GM12878 (cell line): ENCODE measurements around the gene SYTL4. TPM values are rescaled to one million over a fixed set of nuclear protein-coding genes. Genes with fewer than 3 reads are reported as not detected.
"Not testable (repeated sequence)": the region's sequence is repeated elsewhere in the genome, so short reads cannot be mapped to it uniquely, and the experiment has no call there.

Experiments used
- ATAC-seq: fragments of 200-7000 bp; cut with Tn5 transposase; 3 replicates; pipeline ENCODE4 v1.9.1; 2020; ENCODE audit warnings: mild to moderate bottlenecking, moderate library complexity
- BruUV-seq: library from RNA; stranded (reverse); fragments of 400-500 nt; replicated peaks from 2 replicates; lab custom pipeline; 2021; lab: Mats Ljungman, UMichigan
- CTCF ChIA-PET: fragments of 300-600 bp; sonication (Branson Sonifier 250); formaldehyde crosslinking; extraction: SDS; loops from one replicate; lab custom pipeline; 2021; ENCODE audit warnings: inconsistent platforms; lab: Yijun Ruan, JAX
- POLR2A ChIA-PET: fragments of 350-600 bp; formaldehyde crosslinking; extraction: SDS; loops from one replicate; lab custom pipeline; 2021; ENCODE audit warnings: inconsistent platforms; lab: Charles Lee
- RAD21 ChIA-PET: fragments of 300-600 bp; sonication (Branson Sonifier 250); formaldehyde crosslinking; loops from one replicate; lab custom pipeline; 2023; ENCODE audit warnings: antibody characterized with exemption; ENCODE audit not compliant: unreplicated experiment; lab: Charles Lee
- SMC1A ChIA-PET: fragments of 300-600 bp; sonication (Branson Sonifier 250); formaldehyde crosslinking; loops from one replicate; lab custom pipeline; 2023; ENCODE audit not compliant: unreplicated experiment, uncharacterized antibody; lab: Charles Lee
- DNase-seq: peaks from one replicate; pipeline ENCODE4 v3.0.0-alpha.2; 2011; ENCODE audit warnings: low read depth, low spot score
- FAIRE-seq: peaks from 3 replicates; lab custom pipeline; 2011; peaks lifted over from hg19 to GRCh38; lab: Jason Lieb, UNC
- H2AFZ ChIP-seq: 2 replicates; pipeline ENCODE4 v1.6.0; 2011; ENCODE audit warnings: low read depth, low read length, control low read depth; ENCODE audit not compliant: control insufficient read depth
- H3K27ac ChIP-seq: 2 replicates; pipeline ENCODE4 v1.5.1; 2011; ENCODE audit warnings: control low read depth; ENCODE audit not compliant: control insufficient read depth, insufficient read depth
- H3K27me3 ChIP-seq, 2 experiments: replicated peaks in 1 of 2; 2 replicates each; pipeline versions ENCODE4 v1.6.0 to v1.6.1; 2011; ENCODE audit warnings: low read length in 1 of 2; ENCODE audit not compliant: control insufficient read depth in 2 of 2, insufficient read depth in 2 of 2
- H3K36me3 ChIP-seq, 2 experiments: 2 replicates each; pipeline ENCODE4 v1.5.1; 2011; ENCODE audit warnings: low read length in 1 of 2; ENCODE audit not compliant: control insufficient read depth in 2 of 2, insufficient read depth in 2 of 2
- H3K4me1 ChIP-seq: 2 replicates; pipeline ENCODE4 v1.6.1; 2011; ENCODE audit warnings: mild to moderate bottlenecking, low read length, moderate library complexity, mixed read lengths; ENCODE audit not compliant: control insufficient read depth, insufficient read depth
- H3K4me2 ChIP-seq: 2 replicates; pipeline ENCODE4 v1.6.0; 2011; ENCODE audit warnings: control low read depth; ENCODE audit not compliant: control insufficient read depth, insufficient read depth
- H3K4me3 ChIP-seq: fragments of 200-600 bp; sonication (generic); 2 replicates; pipeline ENCODE4 v1.5.1; 2016
- H3K79me2 ChIP-seq: 2 replicates; pipeline ENCODE4 v1.6.0; 2011; ENCODE audit warnings: low read length; ENCODE audit not compliant: control insufficient read depth, insufficient read depth
- H3K9ac ChIP-seq: 2 replicates; pipeline ENCODE4 v1.8.0; 2011; ENCODE audit warnings: low read length, control low read depth, mixed read lengths; ENCODE audit not compliant: control insufficient read depth, insufficient read depth
- H3K9me3 ChIP-seq: replicated peaks from 3 replicates; pipeline ENCODE4 v1.5.1; 2011; ENCODE audit warnings: mild to moderate bottlenecking, low read length; ENCODE audit not compliant: control insufficient read depth, insufficient read depth
- H4K20me1 ChIP-seq: 2 replicates; pipeline ENCODE4 v1.6.0; 2011; ENCODE audit not compliant: control insufficient read depth, insufficient read depth
- CBFB ChIP-seq: IDR thresholded peaks from 2 replicates; pipeline ENCODE4 v1.6.1; 2016; ENCODE audit warnings: antibody characterized with exemption, low read depth
- GATAD2B ChIP-seq: fragments of 450-650 bp; conservative IDR thresholded peaks from 2 replicates; pipeline ENCODE4 v1.6.1; 2017; ENCODE audit warnings: low read depth, mild to moderate bottlenecking, moderate library complexity
- PML ChIP-seq: IDR thresholded peaks from 2 replicates; pipeline ENCODE4 v1.6.1; 2012; ENCODE audit warnings: low read length, inconsistent platforms
- RAD21 ChIP-seq: IDR thresholded peaks from 2 replicates; pipeline ENCODE4 v1.6.1; 2011; ENCODE audit warnings: mild to moderate bottlenecking, low read depth, low read length, moderate library complexity; ENCODE audit not compliant: insufficient read depth
- ZNF592 ChIP-seq: fragments of 450-650 bp; IDR thresholded peaks from 2 replicates; pipeline ENCODE4 v1.6.1; 2017; ENCODE audit warnings: mild to moderate bottlenecking, moderate library complexity
- WGBS: methylation state at CpG from one replicate; pipeline ENCODE4 v1.1.6; 2016; ENCODE audit warnings: low lambda C conversion rate; ENCODE audit not compliant: insufficient replicate concordance, insufficient coverage; ENCODE audit errors: missing lambda C conversion rate; 5-methylcytosine and 5-hydroxymethylcytosine counted together
- in situ Hi-C: fragments of 300-500 bp; cut with MboI; formaldehyde crosslinking; loops from 9 replicates; pipeline ENCODE4 v1.14.3; 2018; ENCODE audit warnings: mixed read lengths
- intact Hi-C: fragments of 100-400 bp; cut with micrococcal nuclease; formaldehyde crosslinking; loops from one replicate; pipeline ENCODE4 v1.14.2; 2022; ENCODE audit not compliant: unreplicated experiment
- polyA plus RNA-seq, 11 experiments: library from polyadenylated mRNA; depleted of rRNA in 4 of 11; unstranded in 6 of 11; stranded (reverse) in 5 of 11; fragments of >200 nt; fragmentation: Nextera tagmentation in 4 of 11; fragmentation: Illumina TruSeq in 1 of 11; extraction: Ambion mirVana in 4 of 11; extraction: Trizol in 1 of 11; gene quantifications; 1 replicate in 1 of 11; 2 replicates in 10 of 11; pipeline versions ENCODE4 v1.2.1 to v1.2.3, GENCODE V29; 2011 to 2016; ENCODE audit warnings: inconsistent platforms in 2 of 11, missing spikeins in 2 of 11, low read depth in 1 of 11
- total RNA-seq, 4 experiments: library from RNA; depleted of rRNA in 3 of 4; stranded (reverse); fragments of >200 nt in 3 of 4; fragmentation: Illumina TruSeq in 1 of 4; extraction: Trizol in 1 of 4; gene quantifications; 2 replicates each; pipeline versions ENCODE4 v1.2.1 to v1.2.3, GENCODE V29; 2013 to 2021
- TF ChIP-seq, protein P1 (sequence below): fragments of 450-650 bp; formaldehyde crosslinking; IDR thresholded peaks from 2 replicates; pipeline ENCODE4 v1.4.0; 2022; ENCODE audit warnings: mild to moderate bottlenecking, moderate library complexity

SYTL4 gene
- total and polyA plus RNA-seq, 10 of the 15 experiments (the other 5 are each of a cell fraction or from before 2014, with no cell fraction given) = 0.07 to 0.74 (median 0.19) TPM; not detected in 2

DNA sequence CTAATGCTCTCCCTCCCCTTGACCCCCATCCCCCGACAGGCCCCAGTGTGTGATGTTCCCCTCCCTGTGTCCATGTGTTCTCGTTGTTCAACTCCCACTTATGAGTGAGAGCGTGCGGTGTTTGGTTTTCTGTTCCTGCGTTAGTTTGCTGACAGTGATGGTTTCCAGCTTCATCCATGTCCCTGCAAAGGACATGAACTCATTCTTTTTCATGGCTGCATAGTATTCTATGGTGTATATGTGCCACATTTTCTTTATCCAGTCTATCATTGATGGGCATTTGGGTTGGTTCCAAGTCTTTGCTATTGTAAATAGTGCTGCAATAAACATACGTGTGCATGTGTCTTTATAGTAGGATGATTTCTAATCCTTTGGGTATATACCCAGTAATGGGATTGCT, 37.5 kb upstream of the SYTL4 start:
- H3K27ac ChIP-seq, ATAC-seq, BruUV-seq, DNase-seq, intact Hi-C loops, H4K20me1 ChIP-seq, H2AFZ ChIP-seq, FAIRE-seq, H3K4me2 ChIP-seq, H3K27me3 ChIP-seq, H3K4me1 ChIP-seq, H3K79me2 ChIP-seq, H3K9me3 ChIP-seq, POLR2A ChIA-PET, H3K4me3 ChIP-seq, H3K9ac ChIP-seq, H3K36me3 ChIP-seq: not testable (repeated sequence)
- in situ Hi-C loops = loop anchor here (5.0 to 10.0 kb wide), 2 partner anchors 82 to 255 kb away; no protein-coding TSS in a partner anchor
- SMC1A ChIA-PET = interaction anchor here (1.1 to 1.7 kb wide), 4 partner anchors 82 to 98 kb away, joined by 3 to 22 read pairs (median 7); no protein-coding TSS in a partner anchor
- RAD21 ChIA-PET = interaction anchor here (1.2 to 2.8 kb wide), 3 partner anchors 83 to 98 kb away, joined by 6 to 22 read pairs (median 16); no protein-coding TSS in a partner anchor
- WGBS = 62% methylated on average over 5 of the region's 6 CpGs
- CTCF ChIA-PET = interaction anchor here (0.9 to 7.6 kb wide), 17 partner anchors 7 to 436 kb away, joined by 3 to 128 read pairs (median 5); no protein-coding TSS in a partner anchor

DNA sequence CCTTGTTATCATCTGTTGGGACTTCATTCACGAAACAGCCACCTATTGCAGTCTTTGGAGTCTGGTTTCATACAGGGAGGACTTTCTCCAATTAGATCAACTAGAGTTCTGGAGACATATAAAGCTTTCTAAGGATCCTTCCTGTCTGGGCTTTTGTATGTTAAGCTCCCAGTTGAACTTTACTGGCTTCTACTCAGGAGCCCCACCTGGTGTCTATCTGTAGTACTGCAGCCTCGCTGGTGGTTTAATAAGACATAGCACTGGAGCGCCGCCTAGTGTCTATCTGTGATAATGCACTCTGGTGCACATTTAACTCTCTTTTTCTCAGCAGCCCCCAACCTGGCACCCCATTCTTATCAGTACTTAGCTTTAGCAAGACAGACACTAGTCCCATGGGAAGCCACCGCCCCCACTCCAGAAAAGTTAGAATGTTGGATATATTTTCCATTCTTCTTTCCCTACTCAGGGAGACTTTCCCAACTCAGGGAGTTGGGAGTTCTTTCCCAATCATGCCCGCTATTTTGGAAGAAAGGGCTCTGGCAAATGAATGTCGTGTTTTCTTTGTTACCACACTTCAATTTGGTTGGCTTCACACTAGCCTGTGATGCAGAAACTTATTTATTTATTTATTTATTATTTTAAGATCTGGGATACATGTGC, 36.9 kb upstream of the SYTL4 start:
- intact Hi-C loops = loop anchor here (1.0 kb wide), 2 partner anchors 84 to 257 kb away; no protein-coding TSS in a partner anchor
- no peak overlapping the region for H2AFZ ChIP-seq
- in situ Hi-C loops = loop anchor here (5.0 to 10.0 kb wide), 2 partner anchors 82 to 254 kb away; no protein-coding TSS in a partner anchor
- ChIA-PET POLR2A (no interaction called here), SMC1A (interaction anchor here (0.6 to 1.2 kb wide), 7 partner anchors 16 to 265 kb away, joined by 3 to 22 read pairs (median 3); no protein-coding TSS in a partner anchor), CTCF (interaction anchor here (0.6 to 7.6 kb wide), 33 partner anchors 8 to 1497 kb away, joined by 3 to 128 read pairs (median 4); no protein-coding TSS in a partner anchor), RAD21 (interaction anchor here (0.6 to 2.8 kb wide), 7 partner anchors 82 to 259 kb away, joined by 3 to 22 read pairs (median 5); no protein-coding TSS in a partner anchor)
- DNase-seq = peak; percentile 34
- H3K9me3 ChIP-seq = no peaks in the 10 kb centered on the region
- no peaks in the 10 kb centered on the region for H3K4me1 ChIP-seq
- H3K27ac ChIP-seq = no peak overlapping the region
- WGBS = 14% methylated on average over 7 of the region's 7 CpGs
- H3K36me3 ChIP-seq = no peaks in the 10 kb centered on the region
- no peak overlapping the region for H3K9ac ChIP-seq
- H3K4me2 ChIP-seq = no peak overlapping the region
- ATAC-seq = peak; percentile 77
- no peak overlapping the region for H3K4me3 ChIP-seq
- FAIRE-seq = peak; percentile 79
- BruUV-seq = no TSS peak
- no peaks in the 10 kb centered on the region for H3K27me3 ChIP-seq
- H4K20me1 ChIP-seq = no peaks in the 10 kb centered on the region
- no peaks in the 10 kb centered on the region for H3K79me2 ChIP-seq
- TF ChIP-seq, protein P1, sequence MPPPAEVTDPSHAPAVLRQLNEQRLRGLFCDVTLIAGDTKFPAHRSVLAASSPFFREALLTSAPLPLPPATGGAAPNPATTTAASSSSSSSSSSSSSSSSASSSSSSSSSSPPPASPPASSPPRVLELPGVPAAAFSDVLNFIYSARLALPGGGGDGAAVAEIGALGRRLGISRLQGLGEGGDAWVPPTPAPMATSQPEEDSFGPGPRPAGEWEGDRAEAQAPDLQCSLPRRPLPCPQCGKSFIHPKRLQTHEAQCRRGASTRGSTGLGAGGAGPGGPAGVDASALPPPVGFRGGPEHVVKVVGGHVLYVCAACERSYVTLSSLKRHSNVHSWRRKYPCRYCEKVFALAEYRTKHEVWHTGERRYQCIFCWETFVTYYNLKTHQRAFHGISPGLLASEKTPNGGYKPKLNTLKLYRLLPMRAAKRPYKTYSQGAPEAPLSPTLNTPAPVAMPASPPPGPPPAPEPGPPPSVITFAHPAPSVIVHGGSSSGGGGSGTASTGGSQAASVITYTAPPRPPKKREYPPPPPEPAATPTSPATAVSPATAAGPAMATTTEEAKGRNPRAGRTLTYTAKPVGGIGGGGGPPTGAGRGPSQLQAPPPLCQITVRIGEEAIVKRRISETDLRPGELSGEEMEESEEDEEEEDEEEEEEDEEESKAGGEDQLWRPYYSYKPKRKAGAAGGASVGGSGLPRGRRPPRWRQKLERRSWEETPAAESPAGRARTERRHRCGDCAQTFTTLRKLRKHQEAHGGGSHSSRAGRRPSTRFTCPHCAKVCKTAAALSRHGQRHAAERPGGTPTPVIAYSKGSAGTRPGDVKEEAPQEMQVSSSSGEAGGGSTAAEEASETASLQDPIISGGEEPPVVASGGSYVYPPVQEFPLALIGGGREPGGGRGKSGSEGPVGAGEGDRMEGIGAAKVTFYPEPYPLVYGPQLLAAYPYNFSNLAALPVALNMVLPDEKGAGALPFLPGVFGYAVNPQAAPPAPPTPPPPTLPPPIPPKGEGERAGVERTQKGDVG (CRISPR knock-in tag) = no peak
- peak; percentile 82; the same call in 1 of the 2 replicates for TF ChIP-seq ZNF592
- TF ChIP-seq PML = 0 out of 2 replicates have a peak, but pooled peaks have one; percentile 15
- TF ChIP-seq RAD21 = peak; percentile 98
- TF ChIP-seq CBFB = peak; percentile 33; the same call in 1 of the 2 replicates
- no peak for TF ChIP-seq GATAD2B
